CD4-positive, alpha-beta T cell treated with Interleukin-2 at 100 ng/mL for 4 hours (primary cell): ENCODE data around the gene ISYNA1.

Source experiments
- DNase-seq: peaks from one replicate; pipeline ENCODE4 v3.0.0-alpha.2; 2020; ENCODE audit warnings: low spot score

ISYNA1 gene

DNA sequence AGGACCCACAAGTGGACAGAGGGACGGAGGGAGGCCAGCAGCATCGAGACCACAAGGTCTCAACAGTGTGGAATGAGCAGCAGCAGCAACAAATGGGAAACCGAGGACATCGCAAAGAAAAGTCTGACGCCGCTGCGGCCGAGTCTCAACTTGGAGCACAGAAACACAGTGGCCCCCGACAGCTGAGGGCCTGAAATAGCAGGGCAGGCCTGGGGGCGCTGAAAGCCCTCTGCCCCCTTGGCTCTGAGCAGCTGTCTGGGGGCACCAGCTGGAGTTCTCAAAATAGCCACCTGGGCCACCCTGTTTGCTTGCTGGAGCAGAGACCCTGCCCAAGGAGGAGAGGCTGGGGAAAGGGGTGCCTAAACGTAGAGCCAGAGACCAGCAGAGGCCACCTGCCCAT lies 5.9 kb upstream of the ISYNA1 start:
- DNase-seq: no peak

DNA sequence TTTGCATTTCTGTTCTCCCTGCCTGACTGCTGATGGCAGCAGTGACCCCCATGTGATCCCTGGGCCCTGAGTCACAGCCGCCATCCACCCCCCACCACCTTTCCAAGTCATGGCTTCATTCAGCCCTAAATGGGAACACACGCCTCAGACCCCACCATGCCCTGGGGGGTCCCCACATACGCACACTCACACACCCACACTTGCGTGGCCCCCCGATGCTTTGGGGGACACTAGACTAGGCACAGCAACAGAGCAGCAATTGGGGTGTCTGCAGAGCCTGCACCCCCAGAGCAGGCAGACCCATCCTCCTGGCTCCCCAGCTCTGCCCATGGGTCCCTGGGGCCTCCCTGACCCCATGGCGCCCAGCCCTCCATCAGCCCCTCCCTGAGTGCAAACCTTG lies 5.5 kb upstream of the ISYNA1 start:
- no peak for DNase-seq

DNA sequence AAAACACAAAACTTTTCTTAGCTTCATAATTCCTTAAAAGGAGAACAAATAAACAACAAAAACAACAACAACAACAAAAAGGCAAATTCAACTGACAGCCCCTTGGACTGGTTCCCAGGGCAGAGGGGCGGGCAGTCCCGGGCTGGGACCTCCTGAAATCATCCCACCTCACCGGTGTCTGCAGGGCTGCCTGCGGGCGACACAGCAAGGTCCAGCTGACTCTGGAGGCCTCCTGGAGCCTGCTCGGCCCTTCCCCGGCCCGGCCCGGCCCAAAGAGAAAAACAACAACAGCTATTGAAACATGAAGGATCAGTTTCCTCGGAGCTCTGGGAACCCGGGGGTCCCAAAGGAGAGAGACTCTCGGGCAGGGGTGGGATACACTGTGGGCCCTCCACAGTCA lies 5.0 kb upstream of the ISYNA1 start:
- DNase-seq: no peak

DNA sequence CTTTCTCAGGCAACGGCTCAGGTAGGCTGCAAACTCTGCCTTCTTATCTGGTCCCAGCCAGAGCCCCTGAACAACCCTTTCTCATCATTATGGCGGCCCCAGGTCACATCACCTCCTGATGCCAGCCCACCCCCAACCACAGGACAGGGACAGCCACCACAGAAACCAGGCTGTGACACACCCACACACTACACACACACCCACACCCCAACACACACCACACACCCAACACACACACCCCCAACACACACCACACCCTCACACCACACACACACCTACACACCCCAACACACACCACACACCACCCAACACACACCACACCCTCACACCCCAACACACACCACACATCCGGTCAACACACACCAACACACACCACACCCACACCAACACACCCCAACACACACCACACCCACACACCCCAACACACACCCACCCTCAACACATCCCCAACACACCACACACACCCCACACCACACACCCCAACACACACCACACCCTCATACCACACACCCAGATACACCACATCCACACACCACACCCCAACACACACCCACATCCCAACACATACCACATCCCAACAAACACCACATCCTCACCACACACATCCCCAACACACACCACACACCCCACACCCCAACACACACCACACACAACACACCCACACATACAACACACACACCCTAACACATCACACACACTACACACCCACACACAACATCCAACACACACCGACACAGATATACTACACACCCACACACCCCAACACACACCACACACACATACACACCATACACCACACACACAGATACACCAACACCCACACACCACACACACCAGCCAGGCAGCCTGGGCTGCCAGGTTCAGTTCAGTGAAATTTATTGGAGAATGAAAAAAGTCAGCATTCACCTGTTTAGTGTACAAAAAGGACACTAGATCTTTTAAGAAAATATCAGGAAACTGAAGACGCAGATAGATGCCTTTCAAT lies 4.2 kb upstream of the ISYNA1 start:
- DNase-seq: peak; percentile 49

DNA sequence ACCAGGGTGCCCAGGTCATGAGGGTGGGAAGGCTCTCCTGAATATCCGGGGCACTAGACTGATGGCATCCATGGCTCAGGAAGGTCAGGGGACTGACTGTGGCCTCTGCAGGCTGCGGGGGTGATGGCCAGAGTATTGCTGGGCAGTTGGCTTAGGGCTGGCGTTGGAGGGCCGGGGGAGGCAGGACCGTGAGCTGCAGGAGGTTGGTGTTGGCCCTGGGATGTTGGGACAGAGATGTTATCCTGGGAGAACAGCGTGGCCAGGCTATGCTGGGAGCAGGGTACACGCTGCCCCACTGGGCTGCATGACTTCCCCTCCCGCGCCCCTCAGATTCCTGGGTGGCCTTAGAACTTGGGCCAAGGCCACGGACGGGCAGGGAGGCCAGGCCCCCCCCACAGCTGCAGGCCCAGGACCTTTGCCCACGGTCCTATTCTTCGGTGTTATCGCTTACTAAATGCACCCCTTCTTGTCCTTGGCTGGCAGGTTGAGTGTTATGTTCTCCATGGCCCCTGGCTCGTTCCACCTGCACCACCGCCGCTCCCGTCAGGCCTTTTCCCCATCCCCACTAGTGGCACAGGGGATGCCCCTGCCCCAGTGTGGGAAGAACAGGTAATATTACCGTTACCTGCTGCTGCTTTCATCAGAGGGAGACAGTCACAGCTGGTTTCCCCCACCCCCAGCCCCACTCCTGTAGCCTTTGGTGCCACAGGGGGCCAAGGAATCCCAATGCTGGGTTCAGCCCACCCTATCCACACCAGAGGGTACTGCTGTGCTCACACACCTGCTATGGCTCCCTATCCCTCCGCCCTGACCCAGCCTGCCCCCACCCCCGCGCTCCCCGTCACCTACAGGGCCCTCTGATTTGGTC lies 3.2 kb upstream of the ISYNA1 start:
- DNase-seq: no peak

DNA sequence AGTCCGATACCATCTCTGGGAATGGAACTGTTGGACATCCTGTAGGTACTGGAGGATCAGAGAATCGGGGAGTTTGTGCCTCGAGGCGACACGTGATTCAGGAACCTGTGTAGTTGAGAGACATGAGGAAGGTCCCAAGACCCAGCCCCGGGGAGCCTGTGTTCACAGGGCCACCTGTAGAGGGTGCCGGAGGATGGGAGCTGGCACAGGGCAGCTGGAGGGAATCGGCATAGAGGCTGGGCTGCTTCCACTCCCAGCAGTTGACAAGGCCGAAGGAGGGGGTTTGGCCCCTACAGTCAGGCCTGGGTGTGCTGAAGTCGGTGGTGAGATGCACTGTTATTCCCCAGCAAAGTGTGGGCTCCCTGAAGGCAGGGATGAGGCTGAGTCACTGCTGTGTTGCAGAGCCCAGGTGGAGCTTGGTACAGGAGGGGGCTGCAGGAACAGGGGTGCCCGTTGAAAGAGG lies 2.5 kb upstream of the ISYNA1 start:
- peak; percentile 29 for DNase-seq

DNA sequence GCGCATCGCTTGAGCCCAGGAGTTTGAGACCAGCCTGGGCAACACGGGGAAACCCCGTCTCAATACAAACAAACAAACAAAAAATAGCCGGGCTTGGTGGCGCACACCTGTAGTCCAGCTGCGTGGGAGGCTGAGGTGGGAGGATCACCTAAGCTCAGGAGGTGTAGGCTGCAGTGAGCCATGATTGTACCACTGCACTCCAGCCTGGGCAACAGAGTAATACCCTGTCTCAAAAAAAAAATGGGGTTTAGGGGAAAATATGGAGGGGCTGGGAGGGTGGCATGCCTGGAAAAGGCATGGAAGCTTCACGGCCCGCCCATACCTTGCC lies 1.9 kb upstream of the ISYNA1 start:
- DNase-seq: no peak

DNA sequence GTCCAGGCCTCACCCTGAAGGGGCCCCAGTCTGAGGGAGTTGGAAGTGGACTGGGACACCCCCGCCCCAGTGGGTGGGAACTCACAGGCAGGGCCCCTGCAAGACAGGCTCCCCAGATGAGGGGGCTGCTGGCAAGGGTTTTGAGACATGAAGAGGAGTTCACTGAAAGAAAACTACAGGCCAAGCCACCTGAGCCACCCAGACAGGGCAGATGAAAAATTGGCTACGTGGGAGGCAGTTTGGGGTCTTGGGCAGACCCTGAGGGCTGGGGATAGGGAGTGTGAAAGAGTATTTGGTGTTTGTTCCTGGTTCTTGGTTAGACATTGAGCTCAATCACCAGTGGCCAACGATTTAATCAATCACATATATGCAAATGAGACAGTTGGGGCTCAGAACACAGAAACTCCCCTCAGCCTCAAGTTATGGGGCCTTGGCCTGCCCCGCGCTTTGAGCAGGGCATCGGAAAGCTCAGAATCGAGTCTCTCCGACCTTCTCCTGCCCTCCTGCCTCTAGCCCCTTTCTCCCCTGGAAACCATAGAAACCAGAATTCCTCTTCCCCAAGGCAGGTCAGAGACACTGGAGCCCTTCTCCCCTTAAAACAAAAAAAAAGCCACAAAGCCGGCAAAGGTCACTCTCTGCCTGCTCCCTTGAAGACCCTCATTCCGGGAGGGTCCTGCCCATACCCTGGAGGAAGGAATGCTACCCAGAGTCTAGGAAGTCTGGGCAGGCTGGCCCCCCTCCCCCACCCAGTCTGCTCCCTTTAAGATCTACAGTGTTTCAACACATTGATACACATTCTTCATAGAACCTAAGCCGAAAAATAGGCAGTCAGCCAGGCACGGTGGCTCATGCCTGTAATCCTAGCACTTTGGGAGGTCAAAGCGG lies 1.3 kb upstream of the ISYNA1 start:
- DNase-seq: no peak

DNA sequence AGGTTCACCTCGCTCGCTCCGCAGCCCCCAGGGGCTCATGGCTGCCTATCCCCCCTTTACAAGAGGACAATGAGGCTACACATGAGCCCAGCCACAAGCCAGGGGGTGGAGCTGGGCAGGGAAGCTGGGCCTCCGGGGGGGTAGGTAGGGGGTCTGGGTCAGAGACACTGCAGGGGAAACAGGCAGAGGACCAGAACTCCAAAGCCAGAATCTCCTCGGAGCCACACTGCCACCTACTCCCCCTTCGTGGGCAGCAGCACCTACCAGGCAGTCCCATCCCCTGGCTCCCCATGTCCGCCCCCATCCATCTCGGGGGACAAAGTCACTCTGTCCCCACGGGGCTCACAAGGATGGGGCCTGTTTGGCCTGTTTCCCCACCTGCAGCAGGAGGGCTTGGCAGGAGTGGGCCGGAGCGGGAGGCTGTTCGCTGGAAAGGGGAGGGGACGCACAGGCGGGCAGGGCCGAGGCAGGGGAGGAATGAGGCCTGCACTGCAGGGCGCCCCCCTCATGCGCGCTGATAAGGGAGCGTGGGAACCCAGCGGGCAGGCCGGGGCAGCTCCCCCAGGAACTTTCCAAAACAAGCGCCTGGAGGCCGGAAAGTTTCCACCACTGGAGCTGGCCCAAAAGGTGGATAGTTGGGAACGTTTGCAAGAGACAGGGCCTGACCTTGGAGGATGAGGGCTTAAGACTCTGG lies 545 bp upstream of the ISYNA1 start:
- DNase-seq: no peak

DNA sequence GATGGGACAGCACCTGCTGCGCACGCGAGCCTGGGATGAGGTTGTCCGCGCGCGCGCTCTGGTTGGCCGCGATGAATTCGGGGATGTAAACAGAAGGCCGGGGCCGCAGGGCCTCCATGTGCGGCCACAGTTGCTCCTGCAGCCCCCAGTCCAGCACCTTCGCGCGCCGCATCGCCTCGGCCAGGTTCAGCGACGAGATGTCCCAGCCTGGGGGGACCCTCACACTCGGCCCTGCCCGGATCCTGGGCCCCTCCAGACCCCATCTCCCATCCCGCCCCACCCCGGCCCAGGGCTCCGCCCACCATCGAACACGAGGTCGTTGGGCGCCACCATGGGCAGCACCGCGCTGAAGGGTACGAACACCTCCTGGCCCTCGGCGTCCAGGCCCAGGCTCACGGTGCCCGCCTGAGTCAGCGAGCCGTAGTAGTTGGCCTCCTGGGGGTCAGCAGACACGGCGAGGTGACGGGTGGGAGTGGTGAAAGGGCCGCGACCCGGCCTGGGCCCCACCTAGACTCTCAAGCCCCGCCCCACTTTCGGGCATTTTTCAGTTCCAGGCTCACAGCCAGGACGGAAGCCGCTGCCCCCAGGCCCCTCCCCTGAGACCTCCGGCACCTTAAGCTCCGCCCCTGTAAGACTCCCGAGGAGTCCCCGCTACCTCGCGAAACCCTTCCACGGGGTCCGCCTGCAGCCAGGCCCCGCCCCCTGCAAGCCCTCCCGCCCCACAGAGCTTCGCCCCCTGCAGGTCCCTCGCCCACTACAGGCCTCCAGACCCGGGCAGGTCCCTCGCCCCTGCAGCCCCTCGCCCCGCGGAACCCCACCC lies 1.1 kb downstream of the ISYNA1 start:
- peak; percentile 80 for DNase-seq

DNA sequence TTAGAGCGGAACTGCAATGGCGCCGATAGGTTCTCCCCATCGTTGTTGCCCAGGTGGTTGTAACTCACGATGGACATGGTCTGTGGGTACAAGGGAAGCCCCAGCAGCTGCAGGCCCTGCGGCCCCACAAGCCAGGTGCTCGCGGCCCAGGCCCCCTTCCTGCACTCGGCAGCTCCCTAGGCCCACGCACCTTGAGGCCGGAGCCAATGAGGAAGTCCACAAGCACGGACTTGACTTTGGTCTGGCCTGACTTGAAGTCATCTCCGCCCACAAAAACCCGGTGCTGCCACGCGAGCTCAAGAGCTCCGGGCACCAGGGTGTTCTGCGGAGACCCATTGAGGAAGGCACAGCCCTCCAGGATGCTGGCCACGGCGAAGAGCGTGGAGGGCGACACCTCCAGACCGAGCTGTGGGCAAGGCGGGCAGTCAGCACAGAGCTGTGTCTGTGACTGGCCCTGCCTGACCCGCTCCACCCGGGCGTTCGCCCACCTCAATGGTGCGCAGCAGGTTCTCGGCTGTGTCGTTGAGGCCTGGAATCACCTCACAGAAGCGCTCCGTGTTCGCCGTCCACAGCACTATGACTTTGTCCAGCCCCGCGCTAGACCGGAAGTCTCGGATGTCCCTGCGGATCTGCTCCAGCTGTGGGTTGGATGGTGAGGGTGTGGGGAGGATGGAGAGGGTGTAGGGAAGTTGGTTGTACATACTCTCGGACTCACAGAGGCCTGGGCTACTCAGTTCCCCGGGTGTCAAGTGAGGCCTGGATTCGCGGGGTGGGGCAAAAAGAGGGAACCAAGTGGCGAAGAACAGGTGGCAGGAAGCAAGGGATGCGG lies 1.9 kb downstream of the ISYNA1 start:
- no peak for DNase-seq

DNA sequence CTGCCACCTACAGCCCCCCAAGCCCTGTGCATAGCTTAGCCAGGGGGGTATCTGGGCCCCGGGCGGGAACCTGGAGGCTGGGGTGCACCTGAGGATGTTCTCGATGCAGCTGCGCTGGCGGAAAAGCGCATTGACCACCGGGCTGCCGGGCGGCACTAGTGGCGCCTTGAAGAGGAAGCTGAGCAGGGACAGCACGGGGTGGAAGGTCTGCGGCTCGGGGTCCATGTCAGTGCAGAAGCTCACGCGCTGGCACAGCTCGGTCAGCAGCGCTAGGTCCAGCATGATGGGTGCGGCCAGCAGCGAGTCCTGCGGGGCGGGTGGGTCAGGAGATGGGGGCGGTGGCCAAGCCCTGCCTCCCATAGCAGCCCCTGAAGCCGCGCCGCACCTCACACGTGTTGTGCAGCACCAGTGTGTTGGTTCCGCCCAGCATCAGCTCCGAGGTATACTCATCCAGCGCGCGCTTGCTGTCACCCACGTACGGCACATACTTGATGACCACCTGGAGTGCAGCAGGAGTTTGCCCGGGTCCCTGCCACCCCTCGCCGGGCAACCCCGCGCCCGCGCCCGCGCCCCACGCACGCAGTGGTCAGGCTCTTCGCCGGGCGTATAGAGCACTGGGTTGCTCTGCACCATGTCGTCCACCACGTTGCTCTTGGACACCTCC lies 2.6 kb downstream of the ISYNA1 start:
- no peak for DNase-seq

DNA sequence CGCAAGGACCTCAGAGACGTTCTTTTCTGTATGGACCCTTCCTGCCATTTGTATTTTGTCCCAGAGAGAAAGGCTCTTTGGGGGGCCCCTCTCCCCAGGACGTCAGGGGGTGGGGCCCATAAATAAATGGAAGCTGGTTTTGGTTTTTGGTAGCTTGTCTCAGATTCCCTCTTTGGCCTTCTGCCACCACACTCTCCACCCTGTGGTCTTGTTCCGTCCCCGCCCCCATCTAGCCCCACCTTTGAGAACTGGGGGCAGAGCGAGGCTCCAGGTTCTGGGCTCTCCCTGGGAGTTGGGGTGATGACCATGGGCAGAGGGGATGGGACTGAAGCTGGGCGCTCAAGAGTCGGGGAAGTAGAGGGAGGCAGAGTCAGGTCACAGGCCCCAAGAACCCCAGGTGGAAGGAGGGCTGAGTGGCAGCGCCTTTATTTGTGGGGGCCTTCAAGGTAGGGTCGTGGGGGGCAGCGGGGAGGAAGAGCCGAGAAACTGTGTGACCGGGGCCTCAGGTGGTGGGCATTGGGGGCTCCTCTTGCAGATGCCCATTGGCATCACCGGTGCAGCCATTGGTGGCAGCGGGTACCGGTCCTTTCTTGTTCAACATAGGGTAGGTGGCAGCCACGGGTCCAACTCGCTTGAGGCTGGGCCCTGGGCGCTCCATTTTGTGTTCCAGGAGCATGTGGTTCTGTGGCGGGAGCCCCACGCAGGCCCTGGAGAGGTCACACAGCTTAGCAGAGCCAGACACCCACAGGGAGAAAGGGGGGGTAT lies 3.3 kb downstream of the ISYNA1 start:
- no peak for DNase-seq

DNA sequence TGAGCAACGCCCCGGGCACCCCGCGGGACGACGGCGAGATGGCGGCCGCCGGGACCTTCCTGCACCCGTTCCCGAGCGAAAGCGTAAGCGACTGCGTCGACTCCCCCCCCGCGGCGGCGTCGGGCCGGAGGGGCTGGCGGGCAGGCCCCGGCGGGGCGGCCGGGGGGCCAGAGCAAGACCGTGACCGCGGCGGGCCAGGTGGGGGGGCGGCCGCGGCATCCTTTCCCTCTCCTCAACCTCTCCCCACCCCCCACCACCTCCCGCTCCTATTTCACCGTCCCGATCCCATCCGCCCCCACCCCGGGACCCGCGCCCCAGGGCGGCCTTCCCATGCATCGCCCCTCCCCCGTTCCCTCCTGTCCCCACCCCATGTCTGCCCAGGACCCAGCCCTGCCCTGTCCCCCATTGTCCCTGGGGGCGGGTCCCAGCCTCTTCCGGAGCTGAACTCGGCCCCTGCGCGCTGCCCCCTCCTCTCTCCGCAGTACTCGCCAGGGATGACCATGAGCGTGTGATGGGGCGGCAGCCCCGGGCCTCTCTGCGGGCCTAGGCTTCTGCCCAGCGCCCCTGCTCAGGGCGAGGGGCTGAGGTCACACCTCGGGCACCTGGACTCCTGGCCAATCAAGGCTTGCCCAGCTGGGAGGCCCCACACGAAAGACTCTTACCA lies 4.1 kb downstream of the ISYNA1 start:
- DNase-seq: no peak

DNA sequence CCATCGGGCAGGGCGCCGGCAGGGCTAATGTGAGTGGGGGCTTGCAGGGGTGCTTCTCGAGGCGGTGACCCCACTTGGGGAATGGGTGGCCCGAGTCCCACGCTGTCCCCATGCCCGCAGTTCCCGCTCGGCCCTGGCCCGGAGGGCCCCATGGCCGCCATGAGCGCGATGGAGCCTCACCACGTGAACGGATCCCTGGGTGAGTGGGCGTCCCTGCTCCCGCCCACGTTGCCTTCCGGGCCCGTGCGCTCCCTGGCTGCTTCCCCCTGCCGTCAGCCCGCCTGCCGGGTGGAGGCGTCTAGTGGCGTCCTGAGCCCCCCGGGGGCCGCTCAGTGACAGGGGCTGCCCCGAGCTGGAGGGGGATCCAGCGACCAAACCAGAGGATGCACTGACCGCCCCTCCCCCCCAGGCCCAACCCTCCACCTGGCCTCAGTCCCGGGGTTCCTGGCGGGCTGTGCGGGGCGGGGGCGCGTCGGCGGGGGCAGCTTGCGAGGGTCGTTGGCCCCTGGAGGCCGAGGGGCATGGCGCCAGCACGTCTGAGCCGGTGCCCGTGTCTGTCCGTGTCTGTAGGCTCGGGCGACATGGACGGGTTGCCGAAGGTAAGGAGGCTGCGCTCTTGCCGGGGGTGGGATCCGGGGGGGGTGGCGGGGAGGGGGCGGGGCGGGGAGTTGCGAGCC lies 4.8 kb downstream of the ISYNA1 start:
- DNase-seq: no peak

DNA sequence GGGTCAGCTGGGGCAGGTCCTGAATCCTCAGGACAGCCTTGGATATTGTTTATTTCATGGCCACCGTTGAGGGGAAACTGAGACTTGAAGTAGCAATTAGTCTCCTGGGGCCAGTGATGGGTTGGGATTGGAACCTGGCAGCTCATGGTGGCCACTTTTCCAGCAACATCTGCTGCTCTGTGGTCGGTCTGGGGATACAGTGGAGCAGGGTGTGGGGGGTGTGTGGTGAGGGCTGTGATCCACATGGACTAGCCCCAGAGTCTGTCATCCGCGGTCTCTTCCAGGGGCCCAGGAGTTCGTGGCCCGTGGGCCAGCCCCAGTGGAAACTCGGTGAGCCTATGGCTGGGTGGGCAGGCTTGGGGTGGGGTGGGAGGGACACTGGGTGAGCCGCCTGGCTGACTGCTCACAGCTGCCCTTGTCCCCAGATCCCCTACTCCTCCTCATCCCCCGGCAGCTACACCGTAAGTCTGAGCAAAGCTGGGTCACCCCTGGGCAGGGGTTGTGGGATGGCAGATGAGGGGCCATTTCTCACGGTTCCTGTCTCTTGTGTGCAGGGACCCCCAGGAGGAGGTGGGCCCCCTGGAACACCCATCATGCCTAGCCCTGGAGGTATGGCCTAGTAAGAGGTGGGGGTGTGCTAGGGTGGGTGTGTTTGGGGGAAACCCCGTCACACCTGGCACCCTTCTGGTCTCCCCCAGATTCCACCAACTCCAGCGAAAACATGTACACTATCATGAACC lies 5.5 kb downstream of the ISYNA1 start:
- DNase-seq: no peak
